ENCODE data around the gene SGMS1. TPM values are rescaled to one million over a fixed set of nuclear protein-coding genes. Genes with fewer than 3 reads are reported as not detected.

The SGMS1 gene
- total RNA-seq, 1 experiment from 2014 or later: 20.4 TPM

DNA sequence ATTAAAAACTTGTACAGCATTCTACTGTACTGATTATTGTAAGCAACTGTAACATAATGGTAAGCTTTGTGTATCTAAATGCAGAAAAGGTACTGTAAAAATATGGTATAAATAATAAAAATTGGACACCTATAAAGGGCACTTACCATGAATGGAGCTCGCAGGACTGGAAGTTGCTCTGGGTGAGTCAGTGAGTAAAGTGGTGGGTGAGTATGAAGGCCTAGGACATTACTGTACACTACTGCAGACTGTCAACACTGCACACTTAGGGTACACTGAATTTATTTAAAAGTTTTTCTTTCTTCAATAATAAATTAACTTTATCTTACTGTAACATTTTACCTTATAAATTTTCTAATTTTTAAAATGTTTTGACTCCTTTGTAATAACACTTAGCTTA lies 253.8 kb downstream of the SGMS1 start:
- Mint-ChIP-seq H3K27me3 (ENCODE audit: low read depth) (no peaks in the 10 kb centered on the region), H3K9me3 (no peaks in the 10 kb centered on the region), H3K4me1 (no peaks in the 10 kb centered on the region), H3K36me3 (ENCODE audit: insufficient read depth in 1 of 3, low read depth in 3 of 3) (peaks cover 5 to 7% (median 6%) of the 10 kb centered on the region in 3 experiments; a peak in 5 of 7 replicates), H3K4me3 (no peak overlapping the region), H3K27ac (no peak overlapping the region)
- H3K23me2 ChIP-seq (ENCODE audit: insufficient read length, low read depth, low read length, poor library complexity, severe bottlenecking): no peaks in the 10 kb centered on the region
- H3K27ac ChIP-seq (ENCODE audit: insufficient read length, low read depth, low read length): no peak overlapping the region
- H3K18ac ChIP-seq (ENCODE audit: insufficient read length, low read depth, low read length): no peak overlapping the region
- H3K27me3 ChIP-seq (ENCODE audit: insufficient read depth, low read length): no peaks in the 10 kb centered on the region
- H3K79me1 ChIP-seq (ENCODE audit: insufficient read depth, low read depth, low read length, poor library complexity, severe bottlenecking): no peaks in the 10 kb centered on the region
- H4K91ac ChIP-seq (ENCODE audit: insufficient read length, low read depth, low read length): no peak overlapping the region
- H3K9me3 ChIP-seq (ENCODE audit: control insufficient read depth, low read depth, low read length): no peaks in the 10 kb centered on the region
- H2BK20ac ChIP-seq (ENCODE audit: low read depth, low read length, poor library complexity, severe bottlenecking): no peak overlapping the region
- no peak for DNase-seq
- no peak overlapping the region for H2BK15ac ChIP-seq (ENCODE audit: low read depth, low read length)
- no peak overlapping the region for H3K9ac ChIP-seq (ENCODE audit: extremely low read depth, insufficient read length, low read length)
- no peak overlapping the region for H3T11ph ChIP-seq (ENCODE audit: low read length)
- no peak overlapping the region for H2BK12ac ChIP-seq (ENCODE audit: insufficient read length, low read depth, low read length)
- TF ChIP-seq CTCF (conservative IDR thresholded peaks at IDR 0.05): no peak
- no peak overlapping the region for H3K14ac ChIP-seq (ENCODE audit: insufficient read depth, low read length)
- H3K4me2 ChIP-seq (ENCODE audit: insufficient read depth, insufficient read length, low read length): no peak overlapping the region
- WGBS (ENCODE audit: extremely low coverage, insufficient read length, low lambda C conversion rate): no CpG with 5 or more reads among the region's 1 CpG
- H3K79me2 ChIP-seq (ENCODE audit: insufficient read depth, low read length): no peaks in the 10 kb centered on the region
- H4K8ac ChIP-seq (replicated peaks; ENCODE audit: insufficient read length, low read depth, low read length): no peak overlapping the region
- no peak overlapping the region for H2BK5ac ChIP-seq (ENCODE audit: insufficient read length, low read length)
- no peak overlapping the region for H2AK5ac ChIP-seq (ENCODE audit: insufficient read length, low read length)
- H3K4me1 ChIP-seq (ENCODE audit: insufficient read depth, low read length): no peaks in the 10 kb centered on the region
- H3K56ac ChIP-seq (ENCODE audit: insufficient read length, low read depth, low read length): no peak overlapping the region
- no peak overlapping the region for H3K4ac ChIP-seq (ENCODE audit: low read depth, low read length)
- H4K5ac ChIP-seq (ENCODE audit: insufficient read length, low read depth, low read length): no peak overlapping the region
- H3K23ac ChIP-seq (ENCODE audit: insufficient read length, low read depth, low read length): no peak overlapping the region
- H4K20me1 ChIP-seq (ENCODE audit: control insufficient read depth, insufficient read depth, insufficient read length): no peaks in the 10 kb centered on the region
- H2BK120ac ChIP-seq (ENCODE audit: low read depth, low read length, poor library complexity, severe bottlenecking): no peak overlapping the region
- H2AFZ ChIP-seq (ENCODE audit: low read length): no peak overlapping the region
